GM21447 (cell line): ENCODE results near the gene WWOX.
A peak's percentile ranks its signal among the peaks of the same experiment; 100 is the strongest.

ENCODE experiments used
- ATAC-seq: cut with Tn5 transposase; IDR thresholded peaks from one replicate; pipeline ENCODE4 v1.9.1; 2021; ENCODE audit not compliant: unreplicated experiment

Gene WWOX

GRCh38 chr16:78694414-78694813 is 595.0 kb downstream of the WWOX start:
- no peak for ATAC-seq

- ATAC-seq = no peak
Measured at GRCh38 chr16:78695391-78695790, 595.9 kb downstream of the WWOX start.

DNA sequence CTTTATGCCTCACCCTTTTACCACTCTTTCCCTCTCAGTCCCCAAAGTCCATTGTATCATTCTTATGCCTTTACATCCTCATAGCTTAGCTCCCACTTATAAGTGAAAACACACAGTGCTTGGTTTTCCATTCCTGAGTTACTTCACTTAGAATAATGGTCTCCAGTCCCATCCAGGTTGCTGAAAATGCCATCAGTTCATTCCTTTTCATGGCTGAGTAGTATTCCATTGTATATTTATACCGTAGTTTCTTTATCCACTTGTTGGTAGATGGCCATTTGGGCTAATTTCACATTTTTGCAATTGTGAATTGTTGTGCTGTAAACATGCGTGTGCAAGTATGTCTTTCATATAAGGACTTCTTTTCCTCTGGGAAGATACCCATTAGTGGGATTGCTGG is 597.3 kb downstream of the WWOX start:
- ATAC-seq = no peak

DNA sequence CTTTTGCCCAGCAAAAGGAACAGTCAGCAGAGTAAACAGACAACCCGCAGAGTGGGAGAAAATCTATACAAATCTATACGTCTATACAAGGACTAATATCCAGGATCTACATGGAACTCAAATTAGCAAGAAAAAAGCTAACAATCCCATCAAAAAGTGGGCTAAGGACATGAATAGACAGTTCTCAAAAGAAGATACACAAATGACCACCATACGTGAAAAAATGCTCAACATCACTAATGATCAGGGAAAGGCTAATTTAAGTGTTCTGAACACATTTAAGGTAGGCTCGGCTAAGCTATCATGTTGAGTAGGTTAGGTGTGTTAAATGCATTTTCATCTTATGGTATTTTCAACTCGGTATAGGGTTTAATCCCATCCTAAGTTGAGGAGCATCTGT is 598.0 kb downstream of the WWOX start:
- no peak for ATAC-seq

DNA sequence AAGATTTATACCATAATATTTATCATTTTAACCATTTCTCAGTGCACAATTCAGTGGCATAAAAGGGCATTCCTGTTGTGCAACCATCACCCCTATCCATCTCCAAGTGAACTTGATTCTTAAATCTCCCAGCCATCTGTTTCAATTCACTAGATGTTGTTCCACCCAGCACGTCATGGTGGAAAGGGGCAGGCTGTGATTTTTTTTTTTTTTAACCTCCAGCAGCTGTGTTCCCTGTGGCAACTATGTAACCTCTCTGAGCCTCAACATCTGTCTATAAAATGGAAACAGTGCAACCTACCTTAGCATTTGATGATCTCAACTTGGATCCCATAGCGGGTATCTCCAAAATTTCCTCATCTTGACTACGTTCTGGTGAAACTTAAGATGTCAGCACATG is 604.5 kb downstream of the WWOX start:
- ATAC-seq = no peak

GRCh38 chr16:78704416-78704815 is 605.0 kb downstream of the WWOX start:
- ATAC-seq = no peak

DNA sequence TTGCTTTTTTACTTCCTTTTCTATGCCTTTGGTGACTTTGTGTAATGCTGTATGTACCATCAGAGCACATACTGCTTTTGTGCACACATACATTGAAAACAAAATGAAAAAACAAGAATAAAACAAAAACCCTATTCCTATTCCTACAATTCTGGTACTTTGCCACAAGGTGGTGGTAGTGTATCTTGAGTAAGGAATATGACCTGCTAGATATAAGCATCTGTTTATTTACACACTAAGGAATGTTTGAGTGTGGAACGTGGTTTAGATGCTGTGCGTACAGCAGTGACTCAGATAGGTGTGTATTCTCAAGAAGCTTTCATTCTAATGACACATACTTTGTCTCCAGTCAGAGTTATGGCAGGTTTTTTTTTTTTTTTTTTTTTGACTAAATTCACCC is 606.2 kb downstream of the WWOX start:
- no peak for ATAC-seq

DNA sequence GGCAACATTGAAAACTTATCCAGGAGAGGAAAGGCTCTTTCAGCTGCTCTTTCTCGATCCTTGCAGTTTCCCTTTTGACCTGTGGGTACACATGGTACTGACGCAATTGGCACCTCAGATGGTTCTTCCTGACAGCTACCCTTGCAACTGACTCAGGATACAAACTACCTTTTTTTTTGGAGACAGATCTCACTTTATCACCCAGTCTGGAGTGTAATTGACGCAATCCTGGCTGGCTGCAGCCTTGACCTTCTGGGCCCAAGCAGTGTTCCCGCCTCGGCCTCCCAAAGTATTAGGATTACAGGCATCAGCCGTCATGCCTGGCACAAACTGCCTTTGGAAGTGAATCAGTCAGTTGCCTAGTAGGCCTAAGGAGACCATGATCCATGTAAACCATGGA is 607.2 kb downstream of the WWOX start:
- ATAC-seq = no peak

DNA sequence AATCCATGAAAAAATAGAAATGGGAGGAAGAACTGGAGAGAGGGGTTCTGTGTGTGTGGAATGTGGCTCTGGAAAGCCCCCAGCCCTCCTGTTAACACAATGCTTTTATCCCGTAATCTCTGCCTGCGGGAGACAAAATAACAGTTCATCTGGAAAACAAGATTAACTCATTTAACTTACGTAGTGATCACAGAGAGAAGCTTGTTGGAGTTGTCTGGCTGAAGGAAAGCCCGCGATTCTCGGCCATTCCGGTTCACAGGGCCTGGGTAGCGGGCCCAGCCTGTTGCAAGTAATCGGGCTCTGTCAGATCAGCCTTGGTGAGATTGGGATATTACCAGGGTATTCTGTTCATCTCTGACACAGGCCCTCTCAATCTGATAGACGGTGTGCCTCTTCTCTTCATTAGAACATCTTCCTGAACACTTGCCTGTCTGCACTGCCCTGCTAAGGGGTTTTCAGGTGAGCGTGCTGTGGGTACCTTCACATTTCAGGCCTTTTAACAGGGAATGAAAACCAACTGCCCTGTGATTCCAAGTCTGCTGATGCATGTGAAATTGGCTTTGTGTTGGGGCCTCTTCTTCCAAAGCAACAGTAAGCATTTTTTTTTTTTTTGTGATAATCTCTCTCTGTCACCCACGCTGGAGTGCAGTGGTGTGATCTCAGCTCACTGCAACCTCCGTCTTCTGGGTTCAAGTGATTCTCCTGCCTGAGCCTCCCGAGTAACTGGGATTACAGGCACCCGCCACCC is 609.9 kb downstream of the WWOX start:
- ATAC-seq = no peak

DNA sequence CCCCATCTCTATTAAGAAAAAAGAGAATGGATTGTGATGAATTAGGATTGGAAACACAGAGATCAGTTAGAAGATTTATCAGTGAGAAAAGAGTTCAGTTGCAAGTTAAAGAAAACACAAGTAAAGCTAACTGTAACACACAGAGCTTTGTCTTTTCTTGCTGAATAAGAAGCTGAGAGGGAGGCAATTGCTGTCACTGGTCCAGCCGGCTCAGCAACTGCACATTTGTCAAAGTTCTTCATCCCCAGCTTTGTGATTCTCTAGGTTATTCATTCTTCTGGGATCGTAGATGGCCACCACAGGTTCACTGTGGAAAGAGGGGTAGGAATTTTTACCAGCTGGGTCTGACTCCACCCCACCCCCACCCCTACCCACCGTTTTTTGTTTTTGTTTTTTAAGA is 615.7 kb downstream of the WWOX start:
- ATAC-seq = no peak

- ATAC-seq = no peak
Measured at GRCh38 chr16:78715673-78716072, 616.2 kb downstream of the WWOX start.

- ATAC-seq = no peak
Measured at GRCh38 chr16:78718141-78718540, 618.7 kb downstream of the WWOX start.

GRCh38 chr16:78720416-78720815 is 621.0 kb downstream of the WWOX start:
- no peak for ATAC-seq

GRCh38 chr16:78727536-78727935 is 628.1 kb downstream of the WWOX start:
- ATAC-seq = no peak

- ATAC-seq = peak; percentile 44
Measured at GRCh38 chr16:78729687-78730086, 630.2 kb downstream of the WWOX start.

DNA sequence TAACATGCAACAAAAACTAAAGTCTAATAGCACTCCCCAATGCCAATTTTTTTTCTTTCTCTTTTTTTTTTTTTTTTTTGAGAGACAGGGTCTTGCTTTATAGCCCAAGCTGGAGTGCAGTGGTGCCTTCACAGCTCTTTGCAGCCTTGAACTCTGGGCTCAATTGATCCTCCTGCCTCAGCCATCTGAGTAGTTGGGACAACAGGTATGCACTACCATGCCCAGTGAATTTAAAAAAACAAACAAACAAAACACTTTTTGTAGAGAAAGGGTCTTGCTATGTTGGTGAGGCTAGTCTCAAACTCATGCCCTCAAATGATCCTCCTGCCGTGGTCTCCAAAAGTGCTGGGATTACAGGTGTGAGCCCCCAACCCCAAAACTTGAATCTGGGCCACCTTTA is 632.3 kb downstream of the WWOX start:
- no peak for ATAC-seq

DNA sequence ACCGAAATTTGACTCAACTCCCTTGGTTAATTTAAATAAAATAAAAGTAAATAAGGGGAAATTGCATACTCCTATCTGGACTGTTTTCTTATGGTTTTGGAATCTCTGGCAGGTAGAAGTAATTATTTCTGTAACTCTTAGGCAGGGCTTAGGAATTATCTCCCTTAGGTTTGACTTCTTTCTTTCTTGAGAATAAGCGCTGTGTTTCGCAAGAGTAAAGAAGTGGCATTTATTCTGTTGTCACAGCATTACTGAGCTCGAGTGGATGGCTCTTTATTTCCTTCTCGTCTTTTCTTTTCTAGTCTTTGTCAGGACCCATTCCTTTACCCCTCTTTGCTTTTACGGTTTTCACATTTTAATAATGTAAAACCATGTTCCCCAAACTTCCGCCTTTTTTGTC is 633.2 kb downstream of the WWOX start:
- ATAC-seq = no peak

- ATAC-seq = no peak
Measured at GRCh38 chr16:78735337-78735736, 635.9 kb downstream of the WWOX start.

DNA sequence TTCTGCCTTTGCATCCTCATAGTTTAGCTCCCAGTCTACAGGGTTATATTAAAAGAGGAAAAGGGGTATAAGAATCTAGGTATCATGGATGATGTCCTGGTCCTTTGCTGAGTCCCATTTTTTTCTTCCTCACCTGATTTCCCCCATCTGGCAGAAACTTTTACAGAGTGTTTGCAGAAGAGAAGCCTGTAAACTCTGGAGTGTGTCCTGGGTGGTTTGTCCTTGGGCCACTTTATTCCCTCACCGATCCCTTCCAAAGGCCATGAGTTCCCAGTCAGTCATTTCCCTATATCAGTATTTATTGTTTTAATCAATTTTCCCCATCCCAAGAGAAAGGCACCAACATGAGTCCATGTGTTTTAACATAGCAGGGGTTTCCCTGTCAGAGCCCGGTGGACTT is 638.2 kb downstream of the WWOX start:
- no peak for ATAC-seq

DNA sequence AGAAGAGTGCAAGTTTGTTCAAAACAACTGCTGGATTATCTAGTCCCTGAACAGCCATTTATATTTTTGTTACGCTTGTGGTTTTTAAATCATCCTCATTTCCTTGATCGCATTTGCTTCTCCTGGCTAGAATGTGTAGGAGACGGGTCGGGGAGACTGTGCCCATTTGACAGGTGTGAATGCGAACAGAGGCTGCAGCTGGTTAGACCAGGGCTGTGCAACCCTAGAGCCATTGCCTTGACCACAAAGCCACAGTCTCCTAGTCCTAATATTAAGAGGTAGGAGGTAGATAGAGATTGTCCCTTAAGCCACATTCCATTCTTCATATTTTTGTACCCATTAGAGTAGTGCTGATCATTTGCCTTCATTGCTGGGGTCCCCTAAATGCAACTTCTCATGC is 639.1 kb downstream of the WWOX start:
- no peak for ATAC-seq

DNA sequence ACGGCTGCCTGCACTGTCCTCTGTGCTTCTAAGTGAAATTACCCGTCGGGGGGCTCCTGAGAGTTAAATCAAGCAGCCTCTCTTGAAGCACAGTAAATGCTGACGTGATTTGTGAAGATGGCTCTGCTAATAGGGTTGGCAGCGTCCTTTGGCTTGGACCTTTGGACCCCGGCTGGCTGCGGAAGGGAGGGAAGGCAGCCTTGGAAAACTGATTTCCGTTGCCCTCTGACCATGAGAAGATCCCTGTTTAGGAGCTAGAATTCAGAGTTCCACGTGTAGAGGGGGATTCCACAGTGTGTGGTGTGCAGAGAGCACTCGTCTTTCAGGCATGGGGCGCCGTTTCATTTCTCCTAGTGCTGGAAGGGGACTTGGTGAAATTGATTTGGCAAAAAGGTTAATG is 640.8 kb downstream of the WWOX start:
- no peak for ATAC-seq

- ATAC-seq = peak; percentile 97
Measured at GRCh38 chr16:78742501-78743283, 643.2 kb downstream of the WWOX start.

GRCh38 chr16:78743556-78743955 is 644.1 kb downstream of the WWOX start:
- ATAC-seq = no peak
